Type B pancreatic cell (in vitro differentiated cells): Measurements from ENCODE around the gene BRD9. TPM values are rescaled to one million over a fixed set of nuclear protein-coding genes. Genes with fewer than 3 reads are reported as not detected.

Experiments used
- DNase-seq: peaks from one replicate; pipeline ENCODE4 v3.0.0; 2021; ENCODE audit warnings: mixed read lengths; ENCODE audit not compliant: unreplicated experiment; ENCODE audit errors: extremely low spot score
- H3K27ac Mint-ChIP-seq: 2 replicates; pipeline ENCODE4 v1.8.0; 2021; ENCODE audit warnings: mild to moderate bottlenecking, mixed read lengths
- H3K27me3 Mint-ChIP-seq: 2 replicates; pipeline ENCODE4 v1.8.0; 2021; ENCODE audit warnings: mixed read lengths
- H3K36me3 Mint-ChIP-seq: 2 replicates; pipeline ENCODE4 v1.8.0; 2021; ENCODE audit warnings: mixed read lengths
- H3K4me1 Mint-ChIP-seq: one replicate; pipeline ENCODE4 v1.8.0; 2021; ENCODE audit warnings: mixed read lengths; ENCODE audit not compliant: unreplicated experiment
- H3K4me3 Mint-ChIP-seq: 2 replicates; pipeline ENCODE4 v1.8.0; 2021; ENCODE audit warnings: mild to moderate bottlenecking, mixed read lengths
- H3K9me3 Mint-ChIP-seq: 2 replicates; pipeline ENCODE4 v1.8.0; 2021; ENCODE audit warnings: mixed read lengths
- CTCF ChIP-seq: fragments of 200-600 bp; sonication (generic); conservative IDR thresholded peaks from 2 replicates; pipeline ENCODE4 v1.5.0; 2021; ENCODE audit warnings: antibody characterized with exemption, mild to moderate bottlenecking
- total RNA-seq: library from RNA; stranded (reverse); gene quantifications from 2 replicates; pipeline ENCODE4 v1.2.1, GENCODE V29; 2021; ENCODE audit warnings: low replicate concordance

The BRD9 gene
- total RNA-seq, 1 donor from 2014 or later, result 55.6 TPM

- DNase-seq, result no peak
- no peaks in the 10 kb centered on the region for H3K36me3 Mint-ChIP-seq
- H3K27me3 Mint-ChIP-seq, result no peaks in the 10 kb centered on the region
- H3K9me3 Mint-ChIP-seq, result no peaks in the 10 kb centered on the region
- no peak for TF ChIP-seq CTCF
- peaks cover 4% of the 10 kb centered on the region for H3K4me1 Mint-ChIP-seq
- no peak overlapping the region for H3K4me3 Mint-ChIP-seq
- H3K27ac Mint-ChIP-seq, result no peak overlapping the region
Observed at GRCh38 chr5:859798-860296, 32.8 kb downstream of the BRD9 start.

- TF ChIP-seq CTCF, result no peak
- Mint-ChIP-seq H3K27ac (peak overlapping the region; percentile 55), H3K9me3 (no peaks in the 10 kb centered on the region), H3K4me3 (no peak overlapping the region), H3K27me3 (no peaks in the 10 kb centered on the region), H3K4me1 (peaks cover 4% of the 10 kb centered on the region), H3K36me3 (no peaks in the 10 kb centered on the region)
- no peak for DNase-seq
Observed at GRCh38 chr5:859391-859790, 33.2 kb downstream of the BRD9 start.

GRCh38 chr5:858726-859125 is 33.9 kb downstream of the BRD9 start:
- TF ChIP-seq CTCF, result no peak
- H3K4me3 Mint-ChIP-seq, result no peak overlapping the region
- H3K27me3 Mint-ChIP-seq, result no peaks in the 10 kb centered on the region
- H3K9me3 Mint-ChIP-seq, result no peaks in the 10 kb centered on the region
- peaks cover 4% of the 10 kb centered on the region for H3K4me1 Mint-ChIP-seq
- peak overlapping the region; percentile 74 for H3K27ac Mint-ChIP-seq
- no peak for DNase-seq
- no peaks in the 10 kb centered on the region for H3K36me3 Mint-ChIP-seq

- no peak overlapping the region for H3K27ac Mint-ChIP-seq
- no peak for TF ChIP-seq CTCF
- H3K4me3 Mint-ChIP-seq, result no peak overlapping the region
- no peaks in the 10 kb centered on the region for H3K27me3 Mint-ChIP-seq
- no peaks in the 10 kb centered on the region for H3K9me3 Mint-ChIP-seq
- DNase-seq, result no peak
- H3K4me1 Mint-ChIP-seq, result peaks cover 4% of the 10 kb centered on the region
- H3K36me3 Mint-ChIP-seq, result no peaks in the 10 kb centered on the region
Observed at GRCh38 chr5:856531-857425, 35.8 kb downstream of the BRD9 start.

- H3K27me3 Mint-ChIP-seq, result no peaks in the 10 kb centered on the region
- H3K27ac Mint-ChIP-seq, result no peak overlapping the region
- peaks cover 4% of the 10 kb centered on the region for H3K4me1 Mint-ChIP-seq
- H3K4me3 Mint-ChIP-seq, result no peak overlapping the region
- no peaks in the 10 kb centered on the region for H3K36me3 Mint-ChIP-seq
- H3K9me3 Mint-ChIP-seq, result no peaks in the 10 kb centered on the region
- no peak for DNase-seq
- no peak for TF ChIP-seq CTCF
Observed at GRCh38 chr5:855771-856530, 36.6 kb downstream of the BRD9 start.
